ENCODE measurements around the gene XRCC4.
A peak's percentile ranks its signal among the peaks of the same experiment; 100 is the strongest.
"Not testable (repeated sequence)": the region's sequence is repeated elsewhere in the genome, so short reads cannot be mapped to it uniquely, and the experiment has no call there.

The XRCC4 gene

DNA sequence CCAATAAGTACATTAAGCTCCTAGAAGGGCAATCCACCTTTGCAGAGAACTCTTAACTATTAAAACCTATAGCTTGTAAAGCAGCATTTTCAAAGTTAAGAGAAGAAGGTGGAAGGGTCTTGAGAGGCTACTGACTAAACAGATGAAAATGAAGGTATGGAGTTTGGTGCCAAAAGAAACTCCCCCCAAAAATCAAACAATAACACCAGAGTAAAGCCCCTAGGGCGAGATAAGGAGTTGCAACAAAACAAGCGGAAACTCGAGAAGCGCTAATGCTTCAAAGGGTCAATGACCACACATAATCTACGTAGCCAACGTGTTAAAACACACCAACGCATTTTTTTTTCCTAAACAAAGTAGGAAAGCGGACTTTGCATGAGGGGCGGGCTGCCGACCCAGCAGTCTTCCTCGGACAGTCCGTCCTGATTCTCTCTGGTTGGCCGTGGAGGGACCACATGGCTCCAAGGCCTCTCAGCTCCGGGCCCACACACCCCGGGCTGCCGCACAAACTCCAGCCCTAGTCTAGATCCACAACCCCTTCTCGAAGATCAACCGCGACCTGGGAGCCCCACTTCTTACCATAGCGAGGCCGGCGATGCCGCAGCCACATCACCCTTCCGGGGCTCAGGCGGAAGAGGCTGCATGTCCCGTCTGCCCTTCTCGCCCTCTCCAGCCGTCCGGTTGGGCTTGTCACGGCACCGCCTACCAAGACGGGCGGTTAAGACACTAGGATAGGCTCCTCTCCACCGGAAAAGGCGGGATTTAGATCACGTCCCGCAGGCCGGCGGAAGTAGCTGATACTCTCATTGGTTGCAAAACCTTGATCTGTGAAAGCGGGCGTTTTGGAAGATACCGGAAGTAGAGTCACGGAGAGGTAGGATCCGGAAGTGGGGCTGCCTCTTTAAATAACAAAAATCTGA, at the start of gene XRCC4, which contains the start of gene TMEM167A:
Gene XRCC4 (plus strand): TSS at position 806 of the 920 bp plus-strand sequence. CDS start 27,373 bp downstream, outside the sequence.
Gene TMEM167A (minus strand): TSS at position 653 of the 920 bp plus-strand sequence. CDS start 71 bp downstream, at position 582.
- peak; percentile 96 for DNase-seq

DNA sequence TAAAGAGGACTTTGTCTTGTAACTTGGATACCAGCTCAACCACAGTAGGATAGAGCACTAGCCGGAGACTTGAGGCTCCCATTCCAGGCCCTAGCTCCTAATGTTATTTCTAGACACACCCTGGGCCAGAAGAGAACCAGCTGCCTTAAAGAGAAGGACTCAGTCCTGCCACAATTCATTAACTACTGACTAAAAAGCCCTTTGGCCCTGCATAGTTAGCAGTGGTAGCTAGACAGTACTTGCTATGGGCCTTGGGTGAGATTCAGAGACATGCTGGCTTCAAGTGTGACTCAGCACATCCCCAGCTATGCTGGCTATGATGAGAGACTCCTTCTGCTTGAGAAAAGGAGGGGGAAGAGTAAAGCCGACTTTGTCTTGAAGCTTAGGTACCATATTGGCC, 47.4 kb upstream of the XRCC4 start:
- DNase-seq: no peak

DNA sequence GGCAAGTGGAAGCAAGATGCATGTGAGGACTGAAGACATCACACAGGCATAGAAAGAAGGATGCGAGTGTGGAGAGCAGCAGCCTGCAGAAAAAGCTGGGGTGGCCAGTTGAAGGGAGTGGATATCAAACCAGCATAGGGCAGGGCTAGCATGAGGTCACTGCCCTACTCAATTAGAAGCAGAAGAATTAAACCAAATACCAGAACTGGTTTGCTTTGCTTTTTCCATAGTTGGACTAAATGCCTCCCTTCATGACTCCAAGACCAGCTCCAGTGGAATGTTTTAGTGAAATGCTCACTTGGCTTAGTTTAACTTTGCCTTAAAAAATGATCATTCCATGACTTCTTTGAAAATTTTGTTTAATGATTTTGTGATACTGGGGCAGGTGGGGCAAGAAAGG, 46.0 kb upstream of the XRCC4 start:
- DNase-seq: no peak

DNA sequence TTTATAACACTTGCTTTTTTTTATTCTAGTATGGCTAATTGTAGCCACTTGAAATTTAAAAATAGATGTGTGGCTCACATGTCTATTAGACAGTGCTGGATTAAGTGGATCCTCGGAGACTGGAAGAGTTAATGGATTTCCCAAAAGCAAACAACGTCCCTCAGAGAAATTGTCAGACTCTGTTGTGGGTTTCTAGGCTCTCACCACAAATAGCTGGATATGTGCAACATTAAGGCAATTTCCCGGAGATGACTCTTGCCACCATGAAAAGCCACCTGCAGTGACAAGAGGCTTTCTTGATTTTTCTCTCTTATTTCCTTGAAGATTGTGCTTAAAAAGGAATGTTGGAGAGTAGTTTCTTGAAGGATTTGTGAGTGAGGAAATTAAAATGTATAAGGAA, 43.3 kb upstream of the XRCC4 start:
- DNase-seq: no peak

DNA sequence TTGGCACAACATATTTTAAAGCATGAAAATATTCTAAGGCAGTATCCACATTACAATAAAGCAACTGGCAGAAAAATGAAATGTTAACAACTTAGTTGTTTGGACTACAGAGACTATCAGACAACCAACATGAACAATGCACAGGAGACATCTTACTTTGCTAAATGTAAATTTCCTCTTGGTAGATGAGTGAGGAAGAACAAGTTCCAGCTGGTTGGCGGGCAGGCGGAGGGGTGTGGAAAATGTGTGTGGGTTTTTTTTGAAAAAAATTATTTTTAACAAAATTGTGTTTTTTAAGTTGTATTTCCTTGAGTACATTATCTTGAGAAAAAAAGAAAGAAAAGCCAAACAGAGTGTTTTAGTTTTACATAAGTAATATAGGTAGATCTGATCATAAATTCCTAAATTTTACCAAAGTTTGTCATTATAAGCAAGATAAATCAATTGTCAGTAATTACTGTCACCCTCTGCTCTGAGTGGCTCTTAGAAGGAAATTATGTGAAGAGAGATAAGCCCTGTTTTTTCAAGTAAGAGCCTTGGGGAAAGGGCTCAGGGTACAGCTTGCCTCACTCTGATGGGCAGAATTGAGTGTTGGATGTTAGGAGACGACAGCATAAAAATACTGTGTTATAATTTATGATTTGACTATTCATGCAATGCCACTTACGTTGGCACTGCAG, 42.7 kb upstream of the XRCC4 start:
- no peak for DNase-seq

DNA sequence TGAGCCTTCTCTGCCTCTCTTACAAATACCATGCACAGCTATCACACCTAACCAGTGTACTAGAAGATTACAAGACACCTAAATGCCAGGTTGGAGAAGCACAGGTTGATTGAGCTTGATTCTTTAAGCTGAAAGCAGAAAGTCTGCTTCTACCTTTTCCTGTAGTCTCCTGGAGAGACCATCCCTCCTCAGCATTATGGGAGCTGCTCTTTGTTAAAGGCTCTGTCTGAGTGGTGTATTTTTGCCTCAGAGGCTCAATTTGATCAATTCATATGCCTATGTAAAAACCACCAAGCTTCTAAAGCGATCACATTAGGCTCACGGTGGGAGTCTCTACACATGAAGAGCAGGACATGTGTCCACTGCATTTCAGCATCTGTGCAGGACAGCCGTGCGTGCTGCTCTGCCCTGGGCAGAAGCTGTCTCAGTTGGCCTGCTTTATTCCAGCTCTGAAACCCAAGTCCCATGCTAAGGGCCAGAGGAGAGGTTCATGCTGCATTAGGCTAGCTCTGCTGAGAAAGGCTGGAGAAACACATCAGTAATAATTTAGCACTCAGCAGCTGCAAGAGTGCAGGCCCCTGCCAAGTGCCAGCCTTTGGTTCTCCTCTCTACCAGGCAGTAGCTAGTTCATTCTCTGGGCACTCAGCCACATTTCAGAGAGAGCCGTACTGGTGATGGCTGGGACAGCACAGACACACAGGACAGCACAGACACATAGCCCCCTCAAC, 41.8 kb upstream of the XRCC4 start:
- no peak for DNase-seq

DNA sequence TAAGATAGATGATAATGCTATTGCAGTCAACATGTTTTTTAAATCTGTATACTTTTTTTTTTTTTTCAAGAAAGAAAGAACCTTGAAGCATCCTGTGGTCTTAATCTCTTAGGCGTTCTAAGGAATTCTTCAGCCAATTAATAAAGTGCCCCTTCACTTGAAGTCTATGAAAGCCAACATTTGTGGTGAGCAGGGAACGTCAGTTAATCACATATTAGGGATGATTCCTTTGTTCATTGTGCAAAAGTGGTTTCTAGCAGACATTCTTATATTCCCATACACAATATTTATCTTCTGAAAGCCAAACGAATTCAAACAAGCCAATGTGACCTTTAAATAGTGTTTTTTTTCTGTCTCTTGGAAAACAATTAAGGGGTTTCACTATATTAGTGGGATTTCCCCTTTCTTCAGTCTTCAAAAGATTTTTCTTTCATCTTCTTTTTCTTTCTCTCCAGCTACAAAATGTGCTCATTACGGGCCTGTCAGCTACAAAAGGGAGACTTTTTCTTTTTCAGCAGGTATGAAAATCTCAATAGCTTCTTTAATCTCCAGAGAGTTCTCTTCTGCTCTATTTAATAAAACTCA, 40.3 kb upstream of the XRCC4 start:
- DNase-seq: no peak

DNA sequence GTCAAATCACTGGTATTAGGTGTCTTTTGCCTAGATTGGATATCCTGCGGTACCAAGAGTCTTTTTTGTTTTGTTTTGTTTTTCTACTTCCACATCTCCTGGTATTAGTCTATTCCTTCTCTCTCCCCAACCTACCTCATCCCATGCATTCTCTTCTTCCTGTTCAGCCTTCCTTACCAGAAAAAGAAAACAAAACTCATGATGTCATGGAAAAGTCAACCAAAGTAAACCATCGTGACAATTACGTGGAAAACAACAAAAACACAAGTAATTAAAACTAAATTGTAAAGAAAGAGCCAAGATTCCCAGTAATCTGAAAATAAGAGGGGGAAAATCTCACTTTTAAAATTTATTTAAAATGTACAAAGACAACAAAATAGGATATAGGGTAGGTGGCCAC, 38.4 kb upstream of the XRCC4 start:
- DNase-seq: no peak

DNA sequence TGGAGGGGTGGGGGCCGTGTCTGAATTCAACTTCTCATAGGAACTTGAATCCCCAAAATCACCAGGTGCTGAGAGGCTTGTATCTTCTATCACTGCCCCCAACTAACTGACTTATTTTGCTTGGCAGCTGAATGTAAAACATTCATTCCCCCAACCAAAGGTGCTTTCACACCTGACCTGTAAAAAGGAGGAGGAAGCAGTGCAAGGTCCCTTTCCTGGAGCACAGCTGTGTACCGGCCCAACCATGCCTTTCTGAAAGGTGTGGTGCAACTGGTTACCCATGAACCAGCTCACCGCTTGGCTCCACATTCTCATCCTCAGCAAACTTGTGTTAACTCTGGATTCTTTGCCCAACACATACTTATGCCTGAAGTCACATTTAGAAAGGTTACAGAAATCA, 34.8 kb upstream of the XRCC4 start:
- no peak for DNase-seq

DNA sequence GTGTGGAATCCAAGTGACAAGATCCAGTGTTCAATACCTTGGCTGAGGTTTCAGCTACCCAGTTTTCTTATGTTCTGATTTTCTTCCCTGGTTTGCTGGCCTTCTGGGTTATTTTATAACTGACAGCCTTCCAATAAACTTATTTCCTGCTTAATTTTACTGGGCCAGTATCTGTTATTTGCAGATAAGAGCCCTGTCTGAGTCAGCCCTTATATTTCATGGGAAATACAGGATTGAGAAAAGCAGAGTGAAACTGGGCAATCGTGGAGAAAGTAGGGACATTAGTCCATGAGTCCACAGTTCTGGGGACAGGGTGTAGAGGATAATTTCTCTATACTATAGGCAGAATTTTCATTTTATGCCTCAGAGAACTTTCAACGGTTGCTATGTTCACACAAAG, 32.4 kb upstream of the XRCC4 start:
- no peak for DNase-seq

DNA sequence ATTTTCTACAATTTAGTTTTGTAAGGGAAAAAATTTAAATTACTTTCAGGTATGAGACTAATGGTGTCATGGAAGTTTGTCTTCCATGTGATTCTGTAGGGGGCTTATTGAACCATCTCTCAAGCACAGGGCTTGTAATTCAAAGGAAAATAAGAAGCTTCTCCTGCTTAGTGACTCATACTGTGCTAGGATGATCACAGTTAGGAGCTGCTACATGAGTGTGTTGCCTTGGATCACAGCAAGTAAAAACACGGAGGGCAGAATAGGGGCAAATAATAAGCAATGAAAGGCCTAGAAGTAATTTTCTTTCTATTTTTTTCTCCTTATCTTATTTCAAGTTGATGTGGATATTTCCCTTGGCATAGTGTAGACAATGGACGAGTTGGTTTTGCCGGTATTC, 29.1 kb upstream of the XRCC4 start:
- DNase-seq: no peak

DNA sequence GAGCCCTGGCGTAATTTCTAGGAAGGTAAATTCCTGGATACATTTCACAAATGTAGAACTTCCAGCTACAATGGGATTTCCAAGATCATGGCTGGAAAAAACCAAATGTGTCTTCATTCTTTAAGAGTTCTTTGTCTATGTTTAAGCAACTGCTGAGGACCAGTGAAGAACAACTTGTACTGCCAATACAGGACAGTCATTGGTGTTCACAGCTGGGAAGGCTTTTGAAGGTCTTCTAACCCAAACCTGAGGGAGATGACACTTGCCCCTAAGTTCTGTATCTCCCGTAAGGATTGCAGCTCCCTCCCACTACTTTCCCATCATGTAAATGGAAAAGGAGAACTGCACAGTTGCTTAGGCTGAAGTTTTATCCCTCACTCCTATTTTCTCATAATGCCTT, 28.5 kb upstream of the XRCC4 start:
- DNase-seq: no peak

DNA sequence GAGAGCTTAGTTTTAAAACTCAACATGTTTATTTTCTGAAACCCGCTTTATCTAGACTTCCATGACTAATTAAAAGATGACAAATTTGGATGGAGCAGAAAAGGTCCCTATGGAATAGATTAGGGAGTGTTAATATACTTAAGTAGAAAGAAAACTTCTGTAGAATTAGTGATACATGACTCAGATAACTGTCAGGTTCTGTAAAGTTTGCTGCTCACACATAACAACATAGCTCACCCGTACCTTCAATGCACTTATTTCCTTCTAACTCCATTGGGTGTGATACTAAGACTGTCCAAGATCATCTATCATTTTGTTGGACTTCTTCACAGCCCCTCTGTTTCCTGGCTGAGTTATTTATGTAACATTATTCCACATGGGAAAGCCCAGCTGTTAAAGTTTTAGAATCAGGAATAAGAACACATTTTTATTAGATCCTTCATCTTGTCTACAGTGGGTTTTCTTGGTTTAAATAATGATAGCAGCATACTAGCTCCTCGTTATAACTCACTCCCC, 27.9 kb upstream of the XRCC4 start:
- DNase-seq: no peak

DNA sequence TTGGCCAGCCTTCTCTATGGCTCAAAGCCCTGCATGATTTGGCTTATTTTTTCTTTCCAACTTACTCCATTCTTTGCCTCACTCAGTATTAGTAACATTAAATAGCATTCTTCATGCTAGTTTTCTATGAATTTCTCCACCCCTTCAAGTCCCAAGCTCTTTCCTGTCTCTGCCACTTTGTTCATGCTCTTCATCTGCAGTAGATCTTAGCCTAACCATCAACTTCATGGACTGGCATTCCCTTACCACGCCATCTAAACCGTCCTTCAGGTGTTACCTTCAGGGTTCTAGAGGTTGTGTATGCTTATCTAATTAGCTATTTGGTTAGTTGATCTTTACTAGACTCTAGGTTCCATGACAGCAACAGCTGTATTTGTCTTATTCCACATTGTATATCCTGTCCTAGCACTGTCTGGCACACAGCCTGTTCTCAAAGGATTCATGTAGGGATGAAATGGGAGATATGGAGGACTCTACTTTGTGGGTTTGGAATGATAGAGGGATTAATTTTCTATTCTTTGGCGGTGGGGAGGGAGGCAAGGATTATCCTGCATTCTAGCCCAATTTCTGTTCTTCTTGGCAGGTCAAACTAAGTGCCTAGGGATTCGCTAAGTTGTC, 26.5 kb upstream of the XRCC4 start:
- DNase-seq: no peak

DNA sequence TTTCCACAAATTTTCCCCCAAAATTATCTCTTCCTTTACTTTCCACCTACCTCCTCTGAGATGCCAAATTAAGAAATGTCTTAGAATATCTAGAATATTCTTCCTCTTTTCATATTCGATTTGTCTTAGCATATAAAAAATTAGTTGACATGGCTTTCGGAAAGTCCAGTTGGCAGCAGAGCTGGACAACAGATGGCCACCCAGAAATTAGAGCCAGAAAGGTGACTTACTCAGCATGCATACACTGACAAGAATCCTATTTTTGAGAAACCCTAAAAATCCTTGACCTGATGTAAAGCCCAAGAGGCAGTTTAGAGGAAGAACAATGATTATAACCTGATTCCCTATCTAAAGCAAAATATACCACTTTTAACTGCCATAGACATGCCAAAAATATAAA, 22.2 kb upstream of the XRCC4 start:
- no peak for DNase-seq

DNA sequence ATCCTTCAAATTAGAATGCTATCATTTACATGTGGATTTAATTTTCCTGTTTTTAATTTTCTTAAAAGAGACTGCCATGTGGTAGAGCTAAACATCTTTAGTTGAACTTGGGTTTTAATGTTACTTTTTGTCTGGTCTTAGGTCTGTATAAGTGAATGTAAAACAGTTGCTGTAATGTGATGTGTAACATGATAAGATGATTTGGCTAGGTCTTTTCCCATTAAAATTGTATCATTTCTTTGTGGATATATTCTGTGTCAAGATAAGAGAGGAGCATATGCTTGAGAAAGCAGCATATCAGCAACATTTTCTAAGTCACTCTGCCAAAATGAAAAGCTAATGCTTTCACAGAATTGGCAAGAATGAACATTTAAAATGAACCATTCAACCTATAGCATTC, 18.6 kb upstream of the XRCC4 start:
- no peak for DNase-seq

DNA sequence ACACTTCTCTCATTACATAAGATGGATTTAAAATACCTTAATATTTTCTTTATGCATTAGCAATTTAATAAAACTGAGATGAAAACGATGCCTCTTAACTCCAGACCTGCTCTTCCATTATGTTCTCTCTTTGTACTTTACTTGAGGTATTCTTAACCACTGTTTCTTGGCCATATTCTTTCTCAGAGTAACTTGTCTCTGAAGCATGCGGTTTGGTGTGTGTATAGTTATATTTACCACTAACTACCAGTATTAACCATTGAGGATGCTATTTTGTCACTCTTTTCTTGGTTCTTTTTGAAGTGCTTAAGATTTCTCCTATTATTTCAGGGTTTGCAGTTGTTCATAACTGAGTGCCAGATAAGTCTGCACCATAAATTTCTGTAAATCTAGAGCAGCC, 18.0 kb upstream of the XRCC4 start:
- DNase-seq: no peak

DNA sequence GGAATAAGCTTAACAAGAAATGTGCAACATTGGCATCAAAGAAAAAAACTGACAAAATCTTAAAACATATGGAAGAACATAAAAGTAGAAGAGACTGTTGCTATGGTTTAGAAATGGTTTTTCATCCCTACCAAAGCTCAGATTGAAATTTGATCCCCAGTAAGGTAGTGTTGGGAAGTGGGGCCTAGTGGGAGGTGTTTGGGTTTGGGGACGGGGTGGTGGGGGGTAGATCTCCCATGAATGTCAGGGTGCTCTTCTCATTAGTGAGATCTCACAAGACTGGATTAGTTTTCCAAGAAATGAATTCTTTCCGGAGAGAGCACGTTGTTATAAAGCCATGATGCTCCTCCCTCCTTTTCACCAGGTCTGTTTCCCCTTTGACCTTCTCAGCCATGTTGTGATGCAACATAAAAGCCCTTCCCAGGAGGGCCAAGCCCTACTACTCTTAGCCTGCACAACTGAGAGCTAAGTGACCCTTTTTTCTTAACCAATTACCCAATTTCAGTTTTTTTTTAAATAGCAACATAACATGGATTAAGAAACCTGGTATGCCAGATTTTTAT, 10.7 kb upstream of the XRCC4 start:
- DNase-seq: no peak

DNA sequence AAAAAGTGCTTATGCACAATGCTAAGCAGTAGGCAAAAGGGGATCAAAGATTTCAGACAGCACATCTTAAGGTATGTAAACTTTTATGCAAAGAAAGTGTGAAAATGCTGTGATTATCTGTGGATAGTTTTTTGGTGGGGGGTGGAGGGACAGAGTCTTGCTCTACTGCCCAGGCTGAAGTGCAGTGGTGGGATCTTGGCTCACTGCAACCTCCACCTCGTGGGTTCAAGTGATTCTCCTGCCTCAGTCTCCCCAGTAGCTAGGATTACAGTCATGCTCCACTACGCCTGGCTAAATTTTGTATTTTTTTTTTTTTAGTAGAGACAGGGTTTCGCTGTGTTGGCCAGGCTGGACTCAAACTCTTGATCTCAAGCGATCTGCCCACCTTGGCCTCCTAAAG, 10.0 kb upstream of the XRCC4 start:
- DNase-seq: not testable (repeated sequence)

DNA sequence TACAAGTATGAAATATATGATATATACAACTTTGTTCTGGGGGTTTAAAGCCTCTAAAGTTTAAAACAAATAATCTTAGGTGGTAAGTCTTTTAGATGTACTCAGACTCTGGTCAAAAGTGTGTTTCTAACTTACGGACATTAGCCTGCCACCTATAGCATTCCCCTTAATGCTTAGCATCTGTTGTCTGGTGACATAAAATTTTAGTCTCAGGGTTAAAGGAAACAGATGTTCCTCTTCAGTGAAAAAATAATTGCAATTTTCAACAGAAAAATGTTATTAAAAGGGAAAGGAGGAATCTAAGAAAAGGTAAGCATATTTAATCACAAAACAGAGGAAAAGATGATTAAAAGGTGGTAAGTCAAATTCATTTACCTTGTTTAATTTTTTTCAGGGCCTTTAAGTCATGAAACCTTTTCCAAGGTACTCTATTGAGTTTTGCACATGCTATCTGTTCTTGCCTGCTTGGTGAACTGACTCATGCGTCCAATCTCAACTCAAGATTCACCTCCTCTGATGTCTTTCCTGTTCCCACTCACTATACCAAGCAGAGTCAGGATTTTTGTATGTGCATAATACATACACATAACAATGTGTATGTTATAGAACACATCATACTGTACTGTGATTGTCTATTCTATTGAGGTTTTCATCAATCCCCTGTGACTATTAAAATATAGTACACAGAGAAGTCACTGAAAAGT, 8.1 kb upstream of the XRCC4 start:
- no peak for DNase-seq

DNA sequence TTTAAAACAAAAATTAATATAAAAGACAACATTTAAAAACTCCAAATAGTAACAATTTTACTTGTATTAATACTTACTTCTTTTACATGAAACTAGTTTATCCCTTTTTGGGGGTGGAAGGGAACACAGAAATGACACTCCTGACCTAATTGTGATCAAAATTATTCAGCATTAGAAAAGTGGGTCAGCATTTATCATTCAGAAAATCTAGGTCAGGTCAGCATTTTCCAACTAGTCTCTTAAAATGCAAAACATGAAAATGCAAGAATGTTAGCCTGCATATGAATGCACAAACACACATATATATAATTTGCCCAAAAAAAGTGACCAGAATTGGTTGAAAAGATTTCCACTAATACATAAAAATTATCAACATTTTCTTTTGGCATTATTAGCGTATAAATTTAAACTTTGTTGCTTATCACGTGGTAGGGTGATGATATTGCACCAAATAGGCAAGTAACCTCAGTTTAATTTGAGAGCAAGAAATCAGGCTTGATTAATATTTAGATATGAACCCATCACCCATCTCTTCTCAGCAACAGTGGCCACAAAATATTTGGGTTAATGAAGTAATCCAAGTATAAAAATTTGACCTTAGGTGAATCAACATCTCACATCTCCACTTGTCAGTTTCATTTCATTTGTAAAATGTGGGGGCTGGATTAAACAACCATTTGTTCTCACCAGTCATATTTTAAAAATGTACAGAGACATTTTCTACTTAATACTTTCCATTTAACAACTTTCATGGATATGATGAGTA, 5.9 kb upstream of the XRCC4 start:
- no peak for DNase-seq
